ENCODE data around the gene MRPS30. TPM values are rescaled to one million over a fixed set of nuclear protein-coding genes. Genes with fewer than 3 reads are reported as not detected.
A peak's percentile ranks its signal among the peaks of the same experiment; 100 is the strongest.

The MRPS30 gene
- total RNA-seq, 1 donor from 2014 or later, result 44.1 TPM

DNA sequence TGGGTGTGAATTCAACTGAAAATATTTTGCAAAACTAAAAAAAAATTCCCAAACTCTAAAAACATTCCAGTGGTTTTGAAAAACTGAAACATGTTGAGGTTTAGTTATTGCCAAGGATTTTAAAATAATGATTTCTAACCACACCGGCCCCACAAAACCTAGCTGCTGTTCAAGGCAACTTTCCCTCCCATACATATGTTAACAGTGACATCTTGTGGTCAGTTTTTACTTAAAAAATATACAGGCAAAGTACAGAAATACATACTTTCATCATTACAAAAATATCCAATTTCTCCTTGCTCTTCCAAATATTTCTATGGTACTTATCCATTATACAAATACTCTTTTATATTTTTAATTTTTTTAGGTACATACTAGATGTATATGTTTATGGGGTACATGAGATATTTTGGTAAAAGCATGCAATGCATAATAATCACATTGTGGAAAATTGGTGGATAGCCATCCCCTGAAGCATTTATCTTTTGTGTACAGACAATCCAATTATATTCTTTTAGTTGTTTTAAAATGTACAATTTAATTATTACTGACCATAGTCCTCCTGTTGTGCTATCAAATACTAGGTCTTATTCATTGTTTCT, 34.4 kb upstream of the MRPS30 start:
- no peaks in the 10 kb centered on the region for H3K9me3 ChIP-seq (ENCODE audit: insufficient read depth, low read depth, low read length)
- no peaks in the 10 kb centered on the region for H3K79me2 ChIP-seq (ENCODE audit: insufficient read depth, low read length)
- Mint-ChIP-seq H3K4me1 (ENCODE audit: low read depth, unreplicated experiment) (no peaks in the 10 kb centered on the region), H3K27me3 (ENCODE audit: low read depth, unreplicated experiment) (no peaks in the 10 kb centered on the region), H3K4me3 (ENCODE audit: unreplicated experiment) (no peak overlapping the region), H3K27ac (ENCODE audit: unreplicated experiment) (no peak overlapping the region), H3K36me3 (ENCODE audit: low read depth, unreplicated experiment) (no peaks in the 10 kb centered on the region), H3K9me3 (ENCODE audit: unreplicated experiment) (no peaks in the 10 kb centered on the region)
- H3K4me2 ChIP-seq (ENCODE audit: low read length), result no peak overlapping the region
- H3K4me1 ChIP-seq (ENCODE audit: insufficient read depth, low read length), result no peaks in the 10 kb centered on the region
- no peak overlapping the region for H3K27ac ChIP-seq (ENCODE audit: low read depth, low read length)
- no peak overlapping the region for H3K9ac ChIP-seq (ENCODE audit: low read length)
- H3K36me3 ChIP-seq (ENCODE audit: insufficient read depth, low read length), result no peaks in the 10 kb centered on the region
- H3K4me3 ChIP-seq (ENCODE audit: insufficient read depth, low read depth, low read length), result no peak overlapping the region
- H4K20me1 ChIP-seq (ENCODE audit: insufficient read depth, low read length), result no peaks in the 10 kb centered on the region
- H3K27me3 ChIP-seq (ENCODE audit: insufficient read depth, low read length), result no peaks in the 10 kb centered on the region
- H2AFZ ChIP-seq (ENCODE audit: low read depth, low read length), result no peak overlapping the region
- DNase-seq (ENCODE audit: low read depth), result peak; percentile 46
- no peak for FAIRE-seq
- no peak for TF ChIP-seq EZH2 (IDR thresholded peaks at IDR 0.05; ENCODE audit: insufficient read depth, low read length)
- TF ChIP-seq, protein P1, sequence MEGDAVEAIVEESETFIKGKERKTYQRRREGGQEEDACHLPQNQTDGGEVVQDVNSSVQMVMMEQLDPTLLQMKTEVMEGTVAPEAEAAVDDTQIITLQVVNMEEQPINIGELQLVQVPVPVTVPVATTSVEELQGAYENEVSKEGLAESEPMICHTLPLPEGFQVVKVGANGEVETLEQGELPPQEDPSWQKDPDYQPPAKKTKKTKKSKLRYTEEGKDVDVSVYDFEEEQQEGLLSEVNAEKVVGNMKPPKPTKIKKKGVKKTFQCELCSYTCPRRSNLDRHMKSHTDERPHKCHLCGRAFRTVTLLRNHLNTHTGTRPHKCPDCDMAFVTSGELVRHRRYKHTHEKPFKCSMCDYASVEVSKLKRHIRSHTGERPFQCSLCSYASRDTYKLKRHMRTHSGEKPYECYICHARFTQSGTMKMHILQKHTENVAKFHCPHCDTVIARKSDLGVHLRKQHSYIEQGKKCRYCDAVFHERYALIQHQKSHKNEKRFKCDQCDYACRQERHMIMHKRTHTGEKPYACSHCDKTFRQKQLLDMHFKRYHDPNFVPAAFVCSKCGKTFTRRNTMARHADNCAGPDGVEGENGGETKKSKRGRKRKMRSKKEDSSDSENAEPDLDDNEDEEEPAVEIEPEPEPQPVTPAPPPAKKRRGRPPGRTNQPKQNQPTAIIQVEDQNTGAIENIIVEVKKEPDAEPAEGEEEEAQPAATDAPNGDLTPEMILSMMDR (IDR thresholded peaks at IDR 0.05; ENCODE audit: insufficient read depth, low read depth, low read length), result peak; percentile 44

- no peaks in the 10 kb centered on the region for H3K27me3 Mint-ChIP-seq (ENCODE audit: low read depth, unreplicated experiment)
- H3K9me3 ChIP-seq (ENCODE audit: insufficient read depth, low read depth, low read length), result no peaks in the 10 kb centered on the region
- H3K36me3 ChIP-seq (ENCODE audit: insufficient read depth, low read length), result no peaks in the 10 kb centered on the region
- H3K27ac ChIP-seq (ENCODE audit: low read depth, low read length), result no peak overlapping the region
- no peaks in the 10 kb centered on the region for H3K4me1 Mint-ChIP-seq (ENCODE audit: low read depth, unreplicated experiment)
- no peak overlapping the region for H3K27ac Mint-ChIP-seq (ENCODE audit: unreplicated experiment)
- H3K4me2 ChIP-seq (ENCODE audit: low read length), result no peak overlapping the region
- no peak overlapping the region for H3K4me3 ChIP-seq (ENCODE audit: insufficient read depth, low read depth, low read length)
- no peaks in the 10 kb centered on the region for H3K36me3 Mint-ChIP-seq (ENCODE audit: low read depth, unreplicated experiment)
- no peaks in the 10 kb centered on the region for H3K9me3 Mint-ChIP-seq (ENCODE audit: unreplicated experiment)
- no peak for FAIRE-seq
- H3K9ac ChIP-seq (ENCODE audit: low read length), result no peak overlapping the region
- H4K20me1 ChIP-seq (ENCODE audit: insufficient read depth, low read length), result no peaks in the 10 kb centered on the region
- no peak overlapping the region for H2AFZ ChIP-seq (ENCODE audit: low read depth, low read length)
- no peak for DNase-seq (ENCODE audit: low read depth)
- H3K4me1 ChIP-seq (ENCODE audit: insufficient read depth, low read length), result no peaks in the 10 kb centered on the region
- H3K4me3 Mint-ChIP-seq (ENCODE audit: unreplicated experiment), result no peak overlapping the region
- H3K27me3 ChIP-seq (ENCODE audit: insufficient read depth, low read length), result no peaks in the 10 kb centered on the region
- TF ChIP-seq EZH2 (IDR thresholded peaks at IDR 0.05; ENCODE audit: insufficient read depth, low read length), result no peak
- TF ChIP-seq, protein P1 (IDR thresholded peaks at IDR 0.05; ENCODE audit: insufficient read depth, low read depth, low read length), result no peak
- H3K79me2 ChIP-seq (ENCODE audit: insufficient read depth, low read length), result no peaks in the 10 kb centered on the region
Measured at GRCh38 chr5:44779167-44779566, 29.6 kb upstream of the MRPS30 start.

DNA sequence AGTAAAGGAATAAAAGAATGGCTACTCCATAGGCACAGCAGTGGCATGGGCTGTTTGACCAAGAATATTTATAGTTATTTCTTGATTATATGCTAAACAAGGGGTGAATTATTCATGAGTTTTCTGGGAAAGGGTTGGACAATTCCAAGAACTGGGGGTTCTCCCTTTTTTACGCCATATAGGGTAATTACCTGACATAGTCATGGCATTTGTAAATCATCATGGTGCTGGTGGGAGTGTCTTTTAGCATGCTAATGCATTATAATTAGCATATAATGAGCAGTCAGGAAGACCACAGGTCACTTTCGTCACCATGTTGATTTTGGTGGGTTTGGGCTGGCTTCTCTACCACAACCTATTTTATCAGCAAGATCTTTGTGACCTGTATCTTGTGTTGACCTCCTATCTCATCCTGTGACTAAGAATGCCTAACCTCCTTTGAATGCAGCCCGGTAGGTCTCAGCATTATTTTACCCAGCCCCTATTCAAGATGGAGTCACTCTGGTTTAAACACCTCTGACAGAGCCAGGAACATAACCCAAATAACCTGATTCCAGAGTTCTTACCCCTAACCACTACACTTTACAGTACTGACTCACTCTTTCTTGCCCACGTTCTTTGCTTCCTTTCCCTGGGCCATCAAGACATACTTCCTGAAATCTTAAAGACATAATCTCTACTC, 25.0 kb upstream of the MRPS30 start:
- H2AFZ ChIP-seq (ENCODE audit: low read depth, low read length), result no peak overlapping the region
- H3K4me3 Mint-ChIP-seq (ENCODE audit: unreplicated experiment), result no peak overlapping the region
- no peaks in the 10 kb centered on the region for H3K36me3 ChIP-seq (ENCODE audit: insufficient read depth, low read length)
- TF ChIP-seq EZH2 (IDR thresholded peaks at IDR 0.05; ENCODE audit: insufficient read depth, low read length), result no peak
- TF ChIP-seq, protein P1 (IDR thresholded peaks at IDR 0.05; ENCODE audit: insufficient read depth, low read depth, low read length), result no peak
- no peaks in the 10 kb centered on the region for H3K9me3 ChIP-seq (ENCODE audit: insufficient read depth, low read depth, low read length)
- DNase-seq (ENCODE audit: low read depth), result no peak
- no peaks in the 10 kb centered on the region for H3K4me1 ChIP-seq (ENCODE audit: insufficient read depth, low read length)
- H3K36me3 Mint-ChIP-seq (ENCODE audit: low read depth, unreplicated experiment), result no peaks in the 10 kb centered on the region
- no peak overlapping the region for H3K27ac Mint-ChIP-seq (ENCODE audit: unreplicated experiment)
- no peaks in the 10 kb centered on the region for H4K20me1 ChIP-seq (ENCODE audit: insufficient read depth, low read length)
- H3K27ac ChIP-seq (ENCODE audit: low read depth, low read length), result no peak overlapping the region
- H3K9ac ChIP-seq (ENCODE audit: low read length), result no peak overlapping the region
- no peak overlapping the region for H3K4me2 ChIP-seq (ENCODE audit: low read length)
- peaks cover 3% of the 10 kb centered on the region for H3K4me1 Mint-ChIP-seq (ENCODE audit: low read depth, unreplicated experiment)
- FAIRE-seq, result no peak
- no peaks in the 10 kb centered on the region for H3K27me3 Mint-ChIP-seq (ENCODE audit: low read depth, unreplicated experiment)
- no peaks in the 10 kb centered on the region for H3K79me2 ChIP-seq (ENCODE audit: insufficient read depth, low read length)
- no peak overlapping the region for H3K4me3 ChIP-seq (ENCODE audit: insufficient read depth, low read depth, low read length)
- no peaks in the 10 kb centered on the region for H3K27me3 ChIP-seq (ENCODE audit: insufficient read depth, low read length)
- H3K9me3 Mint-ChIP-seq (ENCODE audit: unreplicated experiment), result peaks cover 3% of the 10 kb centered on the region

Data from astrocyte (in vitro differentiated cells and primary cell).